Parathyroid adenoma (tissue), 2 donors: ENCODE measurements around the gene RARA.
"Not testable (repeated sequence)": the region's sequence is repeated elsewhere in the genome, so short reads cannot be mapped to it uniquely, and the experiment has no call there.

Experiments used
- H2AFZ ChIP-seq: fragments of 300-600 bp; sonication (generic); one replicate; pipeline ENCODE4 v1.7.0; 2017; ENCODE audit warnings: antibody characterized with exemption, mild to moderate bottlenecking
- H3K27ac ChIP-seq: fragments of 300-600 bp; sonication (generic); one replicate; pipeline ENCODE4 v1.7.0; 2017
- H3K27me3 ChIP-seq: fragments of 300-600 bp; sonication (generic); one replicate; pipeline ENCODE4 v1.7.0; 2017; ENCODE audit warnings: low read length; ENCODE audit not compliant: control insufficient read depth, insufficient read depth
- H3K36me3 ChIP-seq: fragments of 300-600 bp; sonication (generic); one replicate; pipeline ENCODE4 v1.7.0; 2017; ENCODE audit warnings: low read length; ENCODE audit not compliant: control insufficient read depth, insufficient read depth
- H3K4me1 ChIP-seq: fragments of 300-600 bp; sonication (generic); one replicate; pipeline ENCODE4 v1.7.0; 2017; ENCODE audit warnings: control low read depth
- H3K4me2 ChIP-seq: fragments of 300-600 bp; sonication (generic); one replicate; pipeline ENCODE4 v1.7.0; 2017; ENCODE audit warnings: low read length
- H3K4me3 ChIP-seq: fragments of 300-600 bp; sonication (generic); one replicate; pipeline ENCODE4 v1.7.0; 2017; ENCODE audit warnings: low read depth, low read length
- H3K79me2 ChIP-seq: fragments of 300-600 bp; sonication (generic); one replicate; pipeline ENCODE4 v1.7.0; 2017; ENCODE audit warnings: control low read depth
- H3K9ac ChIP-seq: fragments of 300-600 bp; sonication (generic); one replicate; pipeline ENCODE4 v1.7.0; 2017; ENCODE audit warnings: mild to moderate bottlenecking
- H3K9me3 ChIP-seq: fragments of 300-600 bp; sonication (generic); one replicate; pipeline ENCODE4 v1.7.0; 2017; ENCODE audit warnings: low read length; ENCODE audit not compliant: control insufficient read depth
- CTCF ChIP-seq: fragments of 300-600 bp; sonication (generic); IDR thresholded peaks from one replicate; pipeline ENCODE4 v1.7.0; 2017; ENCODE audit warnings: antibody characterized with exemption, mild to moderate bottlenecking
- donor health status: primary hyperparathyroidism.

RARA gene

GRCh38 chr17:40364906-40365305 lies 55.9 kb downstream of the RARA start:
- Histone ChIP-seq H3K4me1 (no peaks in the 10 kb centered on the region), H2AFZ (no peak overlapping the region), H3K27me3 (no peaks in the 10 kb centered on the region), H3K9me3 (no peaks in the 10 kb centered on the region), H3K27ac (no peak overlapping the region), H3K36me3 (no peaks in the 10 kb centered on the region), H3K4me3 (no peak overlapping the region), H3K9ac (no peak overlapping the region), H3K4me2 (no peak overlapping the region), H3K79me2 (no peaks in the 10 kb centered on the region)
- no peak for TF ChIP-seq CTCF

- no peak for TF ChIP-seq CTCF
- Histone ChIP-seq H3K4me1 (no peaks in the 10 kb centered on the region), H3K4me3 (no peak overlapping the region), H3K27ac (no peak overlapping the region), H3K9ac (no peak overlapping the region), H2AFZ (no peak overlapping the region), H3K4me2 (no peak overlapping the region), H3K79me2 (no peaks in the 10 kb centered on the region), H3K36me3 (no peaks in the 10 kb centered on the region), H3K27me3 (no peaks in the 10 kb centered on the region), H3K9me3 (no peaks in the 10 kb centered on the region)
Measured at GRCh38 chr17:40366076-40366860, 57.3 kb downstream of the RARA start.

GRCh38 chr17:40366861-40367518 lies 58.0 kb downstream of the RARA start:
- no peaks in the 10 kb centered on the region for H3K9me3 ChIP-seq
- H3K4me3 ChIP-seq: no peak overlapping the region
- no peaks in the 10 kb centered on the region for H3K79me2 ChIP-seq
- H3K4me2 ChIP-seq: no peak overlapping the region
- H3K36me3 ChIP-seq: no peaks in the 10 kb centered on the region
- no peak overlapping the region for H2AFZ ChIP-seq
- no peak for TF ChIP-seq CTCF
- no peak overlapping the region for H3K27ac ChIP-seq
- no peaks in the 10 kb centered on the region for H3K27me3 ChIP-seq
- H3K4me1 ChIP-seq: no peaks in the 10 kb centered on the region
- no peak overlapping the region for H3K9ac ChIP-seq

GRCh38 chr17:40367728-40368127 lies 58.7 kb downstream of the RARA start:
- H3K79me2 ChIP-seq, H3K4me1 ChIP-seq, H2AFZ ChIP-seq, H3K9ac ChIP-seq, H3K4me3 ChIP-seq, H3K27ac ChIP-seq, H3K36me3 ChIP-seq, H3K27me3 ChIP-seq, H3K9me3 ChIP-seq, H3K4me2 ChIP-seq: not testable (repeated sequence)

- no peak overlapping the region for H3K4me3 ChIP-seq
- no peak overlapping the region for H3K27ac ChIP-seq
- H2AFZ ChIP-seq: no peak overlapping the region
- no peak overlapping the region for H3K9ac ChIP-seq
- no peak for TF ChIP-seq CTCF
- H3K79me2 ChIP-seq: no peaks in the 10 kb centered on the region
- H3K4me2 ChIP-seq: no peak overlapping the region
- H3K27me3 ChIP-seq: no peaks in the 10 kb centered on the region
- H3K4me1 ChIP-seq: no peaks in the 10 kb centered on the region
- H3K9me3 ChIP-seq: no peaks in the 10 kb centered on the region
- H3K36me3 ChIP-seq: no peaks in the 10 kb centered on the region
Measured at GRCh38 chr17:40369923-40370322, 60.9 kb downstream of the RARA start.
